NCI-H2029 (cell line): Measurements from ENCODE around the gene CIZ1.
"Not testable (repeated sequence)": the region's sequence is repeated elsewhere in the genome, so short reads cannot be mapped to it uniquely, and the experiment has no call there.

Experiments used
- DNase-seq: peaks from one replicate; lab custom pipeline; 2025; lab: John Stamatoyannopoulos, UW

The CIZ1 gene

DNA sequence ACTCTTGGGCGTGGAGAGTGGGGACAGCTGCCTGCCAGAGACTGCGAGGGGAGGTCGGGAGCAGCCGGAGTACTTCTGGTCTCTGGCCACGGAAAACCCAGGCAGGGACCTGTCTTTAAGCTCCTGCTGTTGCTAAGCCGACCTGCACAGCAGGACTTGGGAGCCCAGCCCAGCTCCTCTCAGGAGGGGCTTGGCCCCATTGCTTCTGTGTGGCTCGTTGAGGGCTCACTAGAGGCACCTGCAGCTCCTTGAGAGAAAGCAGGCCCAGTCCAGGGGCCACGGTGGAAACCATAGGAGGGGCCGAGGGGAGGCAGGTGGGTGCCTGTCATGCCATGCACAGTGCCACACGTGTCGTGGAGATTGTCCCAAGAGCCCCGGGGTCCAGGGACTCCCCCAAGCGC, 45.4 kb downstream of the CIZ1 start:
- DNase-seq, result no peak

DNA sequence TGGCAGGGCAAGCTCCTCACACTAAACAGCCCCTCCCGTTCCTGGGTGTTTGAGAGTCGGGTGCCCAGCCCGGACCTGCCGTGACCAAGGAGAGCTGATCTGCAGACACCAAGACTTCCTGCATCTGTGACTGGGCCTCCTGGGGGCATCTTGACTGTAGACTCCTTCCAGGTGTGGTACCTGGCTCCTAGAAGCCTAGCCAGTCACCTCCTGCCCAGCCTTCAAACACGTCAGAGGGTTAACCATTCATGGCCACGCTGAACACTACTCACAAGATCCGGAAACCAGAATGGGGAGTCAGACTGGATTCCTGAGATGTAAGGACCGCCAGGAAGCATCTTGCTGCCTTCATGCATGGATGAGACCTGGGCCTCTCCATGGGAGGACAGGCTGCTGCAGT, 45.8 kb downstream of the CIZ1 start:
- no peak for DNase-seq

DNA sequence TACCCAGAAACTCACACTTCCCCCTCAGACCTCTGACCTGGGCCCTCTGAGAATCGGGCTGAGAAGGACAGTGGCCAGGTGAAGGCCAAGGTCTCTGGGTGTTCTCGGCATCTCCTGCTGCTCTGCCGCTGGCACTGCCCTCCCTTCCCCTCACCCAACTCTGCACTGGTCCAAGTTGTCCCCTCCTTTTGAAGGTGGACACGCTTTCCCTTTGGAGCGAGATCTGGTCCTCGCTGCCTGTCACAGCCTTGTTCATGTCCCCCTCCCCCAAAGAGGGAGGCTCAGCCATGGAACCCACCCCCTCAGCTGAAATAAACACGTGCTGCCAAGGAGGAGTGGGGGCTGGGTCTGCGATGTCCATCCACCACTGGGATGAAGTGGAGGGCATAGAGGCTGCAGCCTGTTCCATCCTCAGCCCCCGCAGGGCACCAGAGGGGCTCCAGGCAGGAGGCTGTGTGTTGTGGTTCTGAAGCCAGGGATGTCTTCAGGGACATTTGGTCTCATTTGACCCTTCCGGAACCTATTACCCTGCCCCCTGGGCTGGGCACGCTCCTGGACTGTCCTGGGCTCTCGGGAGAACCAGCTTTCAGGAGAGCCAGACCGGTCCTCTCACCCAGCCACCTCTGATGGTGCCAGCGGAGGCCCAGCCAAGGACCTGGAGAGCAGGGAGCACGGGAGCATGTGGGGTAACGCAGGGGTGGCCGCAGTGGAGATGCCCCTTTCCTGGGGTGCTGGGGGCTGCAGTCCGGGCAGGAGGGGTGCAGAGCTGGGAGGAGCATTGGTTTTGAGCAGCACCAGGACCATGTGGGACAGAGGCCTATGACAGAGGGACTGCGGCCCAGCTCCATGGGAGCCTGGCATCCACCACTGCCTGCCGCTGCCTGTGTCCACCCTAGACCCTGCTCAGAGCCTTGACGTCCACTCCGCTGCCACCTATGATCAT, 46.9 kb downstream of the CIZ1 start:
- DNase-seq, result no peak

DNA sequence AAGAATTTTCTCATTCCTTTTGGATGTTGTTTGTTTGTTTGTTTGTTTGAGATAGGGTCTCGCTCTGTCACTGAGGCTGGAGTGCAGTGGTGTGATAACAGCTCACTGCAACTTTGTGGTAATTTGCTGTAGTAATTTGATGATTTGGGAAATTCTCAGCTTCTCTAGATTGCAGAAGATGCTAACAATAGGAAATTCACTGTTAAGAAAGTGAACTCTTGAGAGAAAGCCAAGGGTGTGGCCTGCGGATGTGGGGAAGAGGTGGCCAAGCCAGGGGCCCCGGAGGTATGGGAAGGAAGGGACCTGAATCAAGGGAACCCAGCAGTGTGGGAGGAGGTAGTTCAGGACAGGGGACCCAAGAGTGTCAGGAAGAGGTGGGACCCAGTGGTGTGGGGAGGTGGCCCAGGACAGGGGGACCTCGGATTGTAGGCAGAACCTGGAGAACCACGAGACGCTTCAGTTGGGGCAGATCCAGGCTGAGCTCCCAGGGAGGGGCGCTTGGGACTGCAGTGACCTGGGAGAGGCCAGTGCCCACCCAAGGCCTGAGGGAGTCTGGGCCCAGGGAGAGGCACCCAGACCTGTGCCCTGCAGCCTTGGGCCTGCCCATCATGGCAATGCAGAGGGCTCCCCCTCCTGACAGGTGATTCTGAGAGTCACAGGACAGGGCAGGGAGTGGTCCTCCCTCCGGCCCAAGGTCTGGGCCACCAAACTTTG, 47.7 kb downstream of the CIZ1 start:
- DNase-seq, result no peak

DNA sequence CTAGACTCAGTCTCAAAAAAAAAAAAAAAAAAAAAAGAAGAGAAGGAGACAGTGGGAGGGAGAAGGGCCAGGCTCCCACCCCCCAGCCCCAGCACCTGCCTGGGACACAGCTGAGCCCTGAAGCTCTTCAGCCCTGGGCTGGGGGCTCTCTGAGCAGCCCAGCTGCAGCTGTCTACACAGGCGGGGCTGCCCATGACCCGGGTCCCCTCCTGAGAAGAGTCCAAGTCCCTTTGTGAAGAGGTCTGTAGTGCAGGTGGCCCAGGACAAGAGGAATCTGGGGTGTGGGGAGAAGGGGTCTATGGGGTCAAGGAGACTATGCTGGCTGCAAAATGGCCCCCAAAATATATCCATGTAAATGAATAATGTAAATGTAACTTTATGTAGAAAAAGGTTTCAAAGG, 48.8 kb downstream of the CIZ1 start:
- DNase-seq, result no peak

DNA sequence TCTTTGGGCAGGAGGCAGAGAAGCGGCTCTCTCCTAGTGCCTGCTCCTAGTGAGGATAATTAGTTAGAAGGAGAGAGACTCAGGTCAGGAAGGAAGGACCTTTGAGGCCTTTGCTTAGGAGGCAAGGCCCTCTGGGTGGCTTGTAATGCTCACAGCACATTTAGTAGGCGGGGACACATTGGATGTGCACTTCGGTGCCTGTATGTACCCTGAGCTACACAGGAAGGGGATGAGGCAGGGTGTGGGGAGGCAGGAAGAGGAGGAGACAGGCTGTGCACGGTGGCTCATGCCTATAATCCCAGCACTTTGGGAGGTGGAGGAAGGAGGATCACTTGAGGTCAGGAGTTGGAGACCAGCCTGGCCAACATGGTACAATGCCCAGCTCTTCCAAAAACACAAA, 49.3 kb downstream of the CIZ1 start:
- DNase-seq, result no peak

DNA sequence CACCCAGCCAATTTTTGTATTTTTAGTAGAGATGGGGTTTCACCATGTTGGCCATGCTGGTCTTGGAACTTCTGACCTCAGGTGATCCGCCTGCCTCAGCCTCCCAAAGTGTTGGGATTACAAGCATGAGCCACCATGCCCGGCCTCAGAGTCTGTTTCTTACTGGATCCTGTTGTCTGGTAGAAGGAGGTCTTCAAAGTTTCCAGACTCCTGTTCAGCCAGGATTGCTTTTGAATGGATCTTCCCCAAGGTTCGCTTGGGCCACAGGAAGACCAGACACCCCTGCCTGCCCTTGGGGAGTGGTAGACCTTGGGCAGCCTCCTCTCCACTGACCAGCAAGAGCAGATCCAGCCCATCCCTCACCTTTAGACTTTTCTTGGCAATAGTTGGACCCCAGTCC, 49.8 kb downstream of the CIZ1 start:
- DNase-seq, result no peak

DNA sequence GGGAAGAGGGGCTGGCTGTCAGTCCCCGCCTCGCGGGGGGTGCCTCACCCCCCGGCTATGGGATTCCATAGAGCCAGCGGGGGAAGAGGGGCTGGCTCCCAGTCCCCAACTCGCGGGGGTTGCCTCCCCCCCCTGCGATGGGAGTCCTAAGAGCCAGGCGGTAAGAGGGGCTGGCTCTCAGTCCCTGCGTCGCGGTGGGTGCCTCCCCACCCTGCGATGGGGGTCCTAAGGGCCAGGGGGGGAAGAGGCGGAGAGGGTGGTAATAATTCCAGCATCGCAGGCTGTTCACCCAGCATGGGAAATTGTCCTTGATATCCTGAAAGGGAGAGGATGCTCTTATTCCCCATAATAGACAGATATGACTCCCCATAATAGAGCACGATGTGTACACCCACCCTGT, 51.8 kb downstream of the CIZ1 start:
- DNase-seq, result no peak

DNA sequence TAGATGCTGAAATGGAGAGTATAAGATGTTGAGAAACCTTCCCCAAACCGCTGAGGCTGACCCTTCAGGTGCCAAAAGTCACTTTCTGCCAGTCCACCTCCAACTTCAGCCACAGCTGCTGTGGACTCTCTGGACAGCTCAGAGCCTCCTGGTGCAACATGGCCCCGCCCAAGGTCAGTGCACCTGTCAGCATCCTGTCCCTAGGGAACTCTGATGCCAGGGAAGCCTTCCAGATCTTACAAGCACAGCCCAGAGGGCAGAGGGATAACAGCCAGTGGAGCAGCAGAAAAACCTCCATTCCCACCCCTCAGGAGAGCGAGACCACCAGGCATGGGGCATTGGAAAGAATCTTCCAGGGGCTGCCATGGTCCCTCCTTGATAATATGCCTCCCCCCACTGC, 53.4 kb downstream of the CIZ1 start:
- no peak for DNase-seq

DNA sequence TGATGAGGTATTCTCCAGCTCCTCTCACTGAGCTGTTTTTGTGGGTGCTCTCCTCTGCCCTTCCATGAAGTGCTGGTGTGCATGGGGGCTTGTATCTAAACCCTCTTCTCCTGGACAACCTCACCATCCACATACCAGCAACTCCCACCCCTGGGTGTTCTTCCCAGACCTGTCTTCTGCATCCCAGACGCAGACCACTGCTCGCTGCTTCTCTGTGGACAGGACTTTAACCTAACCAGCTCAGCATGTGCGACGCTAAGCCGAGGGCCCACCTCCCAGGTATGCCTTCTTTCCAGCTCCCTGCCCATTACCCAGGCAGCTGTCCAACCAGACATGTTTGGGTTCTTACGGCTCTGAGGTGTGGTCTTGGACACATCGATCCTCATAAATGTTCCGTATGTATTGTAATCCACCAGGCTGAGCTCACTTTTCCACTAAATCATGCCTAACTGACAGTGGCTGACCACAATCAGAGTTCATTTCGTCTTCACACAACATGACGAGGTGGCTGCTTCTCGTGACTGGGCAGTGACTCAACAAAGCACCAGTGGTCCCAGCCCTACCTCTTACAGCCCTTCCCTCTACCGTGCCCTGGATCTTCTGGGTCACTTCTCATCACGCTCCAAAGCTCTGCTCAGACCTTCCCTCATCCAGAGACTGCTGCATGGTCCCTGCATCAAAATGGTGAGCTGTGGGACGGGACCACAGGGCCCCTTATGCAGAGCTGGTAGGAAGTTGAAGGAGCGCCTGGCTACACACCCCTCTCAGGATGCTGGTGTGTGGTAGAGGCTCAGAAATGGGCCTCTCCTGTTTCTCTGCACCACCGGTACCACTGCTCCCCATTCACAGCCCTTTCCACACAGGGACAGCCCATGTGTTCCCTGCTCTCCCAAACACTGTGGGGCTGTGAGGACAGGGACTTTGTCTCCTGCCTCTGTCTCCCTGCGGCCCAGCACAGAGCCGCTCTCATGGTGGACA, 54.3 kb downstream of the CIZ1 start:
- no peak for DNase-seq

DNA sequence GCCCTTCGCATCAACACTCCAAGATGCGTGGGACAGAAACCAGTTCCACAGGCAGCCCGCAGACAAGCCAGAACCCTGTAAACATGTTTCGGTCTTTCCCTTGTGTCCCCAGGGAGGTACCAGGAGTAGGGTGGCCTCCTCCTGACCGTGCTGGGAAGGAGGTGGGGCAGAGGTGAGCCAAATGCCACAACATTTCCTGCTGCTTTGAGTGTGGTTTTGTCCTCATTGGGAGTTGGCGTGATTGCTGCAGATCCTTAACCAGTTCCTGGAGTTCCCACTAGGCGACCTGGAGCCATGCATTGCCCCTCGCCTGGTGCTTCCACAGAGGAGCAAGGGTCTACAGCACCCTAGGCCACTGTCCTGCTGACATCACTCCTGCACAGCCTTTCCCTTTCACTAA, 55.8 kb downstream of the CIZ1 start:
- not testable (repeated sequence) for DNase-seq

DNA sequence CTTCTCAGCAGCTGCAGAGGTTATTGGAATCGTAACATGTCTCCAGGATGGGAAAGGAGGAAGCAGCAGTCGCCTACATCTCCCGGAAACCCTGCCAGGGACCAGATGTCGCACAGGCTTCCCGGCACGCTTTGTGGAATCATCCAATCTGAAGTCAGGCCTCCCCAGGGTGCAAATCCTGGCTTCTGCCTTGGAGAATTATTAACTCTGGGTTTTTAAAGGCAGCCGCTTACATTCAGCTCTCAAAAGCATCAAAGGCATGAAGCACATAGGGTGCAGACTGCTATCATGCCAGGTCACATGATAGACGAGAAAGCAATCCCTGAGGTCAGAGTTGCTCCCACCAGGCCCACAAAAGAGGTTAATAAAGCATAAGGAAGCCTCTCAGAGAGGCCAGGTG, 59.2 kb downstream of the CIZ1 start:
- not testable (repeated sequence) for DNase-seq

DNA sequence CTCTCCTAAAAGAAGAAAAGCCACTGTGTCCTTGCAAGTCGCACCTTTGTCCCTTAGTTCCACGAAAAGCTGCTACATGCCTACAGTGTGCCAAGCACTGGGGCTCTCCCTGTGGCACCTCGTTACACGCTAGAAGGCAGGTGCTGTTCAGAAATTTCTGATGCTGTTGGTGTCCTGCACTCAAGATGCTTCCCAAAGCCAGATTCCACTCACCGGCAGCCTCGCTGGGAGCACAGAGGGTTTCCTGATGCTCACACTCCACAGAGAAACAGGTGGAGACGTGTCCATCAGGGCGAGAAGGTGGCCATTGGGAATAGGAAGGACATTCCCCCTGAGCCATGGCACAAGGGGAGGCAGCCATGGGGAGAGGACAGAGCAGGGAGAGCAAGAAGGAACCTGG, 60.0 kb downstream of the CIZ1 start:
- not testable (repeated sequence) for DNase-seq

DNA sequence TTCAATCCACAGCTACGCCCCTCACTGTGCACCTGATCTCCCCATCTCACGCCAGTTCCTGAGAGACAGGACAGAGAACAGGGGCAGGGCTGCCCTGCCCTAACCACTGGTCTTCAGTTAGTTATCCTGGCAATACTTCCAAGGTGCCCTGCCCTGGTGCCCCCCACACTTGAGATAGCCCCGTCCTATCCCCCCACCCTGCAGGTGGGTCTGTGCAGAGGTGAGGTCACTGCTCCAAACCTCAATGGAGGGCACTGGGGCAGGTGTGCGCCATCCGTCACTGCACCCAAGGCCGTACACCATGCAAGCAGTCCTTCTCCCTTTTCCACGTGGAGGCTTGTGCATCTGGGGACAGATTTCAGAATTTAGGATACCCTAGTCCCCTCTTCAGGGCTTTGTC, 60.7 kb downstream of the CIZ1 start:
- not testable (repeated sequence) for DNase-seq

DNA sequence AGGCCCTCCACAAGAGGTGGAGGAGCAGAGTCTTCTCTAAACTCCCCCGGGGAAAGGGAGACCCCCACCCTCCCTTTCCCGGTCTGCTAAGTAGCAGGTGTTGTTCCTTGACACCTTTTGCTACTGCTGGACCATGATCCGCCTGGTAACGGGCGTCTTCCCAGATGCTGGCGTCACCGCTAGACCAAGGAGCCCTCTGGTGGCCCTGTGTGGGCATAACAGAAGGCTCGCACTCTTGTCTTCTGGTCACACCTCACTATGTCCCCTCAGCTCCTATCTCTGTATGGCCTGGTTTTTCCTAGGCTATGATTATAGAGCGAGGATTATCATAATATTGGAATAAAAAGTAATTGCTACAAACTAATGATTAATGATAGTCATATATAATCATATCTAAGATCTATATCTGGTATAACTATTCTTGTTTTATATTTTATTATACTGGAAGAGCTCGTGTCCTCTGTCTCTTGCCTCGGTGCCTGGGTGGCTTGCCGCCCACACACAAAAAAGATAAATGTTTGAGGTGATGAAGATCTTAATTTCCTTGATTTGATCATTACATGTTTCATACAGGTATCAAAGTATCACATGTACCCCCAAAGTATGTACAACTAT, 61.3 kb downstream of the CIZ1 start:
- not testable (repeated sequence) for DNase-seq

DNA sequence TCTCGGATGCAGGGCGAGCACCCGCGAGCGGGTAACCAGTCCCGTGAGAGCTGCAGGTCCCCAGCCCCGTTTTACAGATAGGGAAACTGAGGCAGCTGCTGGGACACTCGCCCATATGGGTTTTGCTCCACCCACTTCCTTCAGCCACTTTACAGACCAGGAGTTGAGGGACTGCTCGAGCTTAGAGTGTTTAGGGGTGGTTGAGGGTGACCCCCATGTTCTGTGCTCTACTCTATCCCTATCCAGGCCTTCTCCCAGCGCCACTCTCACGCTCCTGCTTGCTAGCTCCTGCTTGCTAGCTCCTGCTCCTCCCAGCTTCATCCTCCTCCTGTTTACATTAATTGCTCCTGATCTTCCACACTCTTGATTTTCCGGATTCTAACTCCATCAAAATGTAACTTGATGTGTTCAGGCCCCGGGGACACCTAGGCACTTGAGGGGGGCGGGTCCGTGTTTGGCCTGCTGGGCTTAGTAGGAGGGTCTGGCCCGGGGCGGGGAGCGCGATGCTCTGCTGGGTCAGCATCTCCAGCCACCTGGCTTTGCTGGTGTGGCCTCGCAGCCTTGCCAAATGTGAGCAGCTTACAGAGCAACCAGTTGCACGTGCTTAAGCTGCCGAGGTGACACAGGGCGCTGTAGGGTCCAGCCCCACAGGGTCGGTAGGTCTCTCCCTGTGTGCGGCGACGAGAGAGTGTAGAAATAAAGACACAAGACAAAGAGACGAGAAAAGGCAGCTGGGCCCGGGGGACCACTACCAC, 62.4 kb downstream of the CIZ1 start:
- no peak for DNase-seq

DNA sequence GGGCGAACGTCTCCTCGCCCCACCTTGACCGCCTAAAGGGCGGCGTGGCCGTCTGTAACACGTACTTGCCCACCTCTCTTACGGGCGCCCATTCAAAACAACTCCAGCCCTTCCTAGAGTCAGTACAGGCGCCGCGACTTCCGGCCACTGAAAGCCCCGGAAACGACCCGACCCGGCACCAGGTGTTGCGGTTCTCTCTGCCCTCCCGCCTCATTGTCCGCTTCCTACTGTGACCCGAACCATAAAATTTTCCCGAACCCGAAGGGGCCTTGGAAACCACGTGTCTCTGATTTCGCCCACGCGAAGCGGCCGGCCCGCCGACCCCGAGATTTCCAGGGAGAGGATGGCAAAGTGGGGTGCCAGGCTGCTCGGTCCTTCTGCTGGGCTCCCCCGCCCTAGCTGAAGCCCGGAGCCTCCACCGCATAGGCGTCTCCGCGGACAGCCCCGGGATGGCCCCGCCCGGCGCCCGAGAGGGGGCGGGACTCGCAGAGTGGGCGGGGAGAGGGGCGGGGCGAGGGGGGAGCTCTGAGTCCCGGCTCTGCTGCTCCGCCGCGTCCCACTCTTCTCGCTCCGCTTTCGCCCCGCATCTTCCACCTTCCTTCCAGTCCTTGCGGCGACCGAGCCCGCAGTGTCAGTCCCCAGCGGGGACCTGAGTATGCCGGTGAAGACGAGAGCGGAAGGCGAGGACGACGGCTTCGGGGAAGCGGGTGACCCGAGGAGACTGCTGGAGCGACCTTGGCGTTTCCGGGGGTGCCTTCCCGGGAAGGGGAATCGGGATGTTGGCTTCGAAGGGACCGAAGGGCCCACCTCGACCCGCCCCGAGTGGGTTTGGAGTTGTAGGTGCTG, 63.2 kb downstream of the CIZ1 start:
- DNase-seq, result peak; percentile 88

DNA sequence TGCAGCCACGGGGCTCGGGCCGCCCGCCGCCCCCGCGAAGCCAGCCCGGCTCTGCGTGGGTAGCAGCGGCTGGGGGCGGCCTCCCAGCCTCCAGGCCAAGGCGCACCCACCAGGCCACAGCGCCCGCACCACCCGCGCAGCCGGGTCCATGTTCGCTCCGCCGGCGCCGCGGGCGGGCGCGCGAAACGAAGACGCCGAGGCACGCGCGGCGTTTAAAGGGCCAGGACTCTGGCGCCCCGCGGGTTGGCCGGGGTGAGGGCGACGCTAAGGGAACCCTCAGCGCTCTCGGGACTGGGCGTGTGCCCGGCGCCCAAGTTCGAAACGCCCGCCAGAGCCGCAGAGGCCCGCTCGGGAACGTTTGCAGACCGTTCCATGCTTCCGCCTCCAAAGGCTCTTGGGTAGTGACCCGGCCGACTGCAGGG, 63.8 kb downstream of the CIZ1 start, which contains the start of gene PTGES2:
TSS of gene PTGES2 (minus strand) at position 162 of the 422 bp plus-strand sequence. CDS start at position 150, 12 bp downstream.
- peak; percentile 68 for DNase-seq

DNA sequence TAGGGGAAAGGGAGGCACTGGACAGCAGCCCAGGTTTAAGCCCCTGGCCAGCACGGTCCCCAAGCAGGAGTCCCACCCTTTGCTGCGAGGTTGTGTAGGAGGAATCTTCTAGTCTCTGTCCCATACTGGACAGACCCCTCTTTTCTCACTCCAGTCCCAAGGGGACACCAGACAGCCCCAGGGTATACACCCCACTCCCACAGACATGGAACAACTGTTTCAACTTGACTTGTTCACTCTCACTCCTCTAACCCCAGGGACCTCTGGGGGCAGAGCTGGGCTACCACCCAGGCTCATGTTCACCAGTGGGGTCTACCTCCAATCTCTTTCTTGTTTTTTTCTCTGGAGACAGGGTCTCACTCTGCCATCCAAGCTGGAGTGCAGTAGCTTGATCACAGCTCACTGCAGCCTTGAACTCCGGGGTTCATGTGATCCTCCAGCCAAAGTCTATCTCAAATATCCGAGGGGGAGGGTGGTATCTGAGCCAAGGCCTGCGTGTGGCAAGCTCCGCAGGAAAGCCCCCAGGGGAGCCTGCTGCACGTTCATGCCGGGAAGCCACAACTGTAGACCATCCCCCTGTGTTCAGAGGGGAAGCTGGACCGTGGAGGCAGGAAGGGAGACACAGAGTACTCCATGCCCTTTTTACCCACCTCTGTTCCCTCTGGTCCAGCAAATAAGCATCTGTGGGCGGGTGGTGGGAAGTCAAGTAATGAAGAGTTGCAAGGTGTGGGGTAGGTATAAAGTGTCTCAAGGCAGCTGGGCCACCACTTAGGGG, 65.6 kb downstream of the CIZ1 start:
- DNase-seq, result no peak
